NCI-H2227 (cell line): ENCODE measurements around the gene EIF3K.
A peak's percentile ranks its signal among the peaks of the same experiment; 100 is the strongest.
"Not testable (repeated sequence)": the region's sequence is repeated elsewhere in the genome, so short reads cannot be mapped to it uniquely, and the experiment has no call there.

ENCODE experiments used
- DNase-seq: peaks from one replicate; lab custom pipeline; 2025; ENCODE audit not compliant: unreplicated experiment; lab: John Stamatoyannopoulos, UW

The EIF3K gene

GRCh38 chr19:38617764-38618589, 1.0 kb upstream of the EIF3K start, which contains the start of gene MAP4K1:
TSS of gene MAP4K1 (minus strand) at chr19:38617953. CDS start at chr19:38617895, 58 bp downstream.
- peak; percentile 90 for DNase-seq

- DNase-seq: no peak
Observed at GRCh38 chr19:38619361-38620174, 580 bp downstream of the EIF3K start.

GRCh38 chr19:38624822-38625221, 5.8 kb downstream of the EIF3K start:
- no peak for DNase-seq

- DNase-seq: no peak
Observed at GRCh38 chr19:38626401-38626800, 7.4 kb downstream of the EIF3K start.

GRCh38 chr19:38629568-38629967, 10.6 kb downstream of the EIF3K start:
- no peak for DNase-seq

DNA sequence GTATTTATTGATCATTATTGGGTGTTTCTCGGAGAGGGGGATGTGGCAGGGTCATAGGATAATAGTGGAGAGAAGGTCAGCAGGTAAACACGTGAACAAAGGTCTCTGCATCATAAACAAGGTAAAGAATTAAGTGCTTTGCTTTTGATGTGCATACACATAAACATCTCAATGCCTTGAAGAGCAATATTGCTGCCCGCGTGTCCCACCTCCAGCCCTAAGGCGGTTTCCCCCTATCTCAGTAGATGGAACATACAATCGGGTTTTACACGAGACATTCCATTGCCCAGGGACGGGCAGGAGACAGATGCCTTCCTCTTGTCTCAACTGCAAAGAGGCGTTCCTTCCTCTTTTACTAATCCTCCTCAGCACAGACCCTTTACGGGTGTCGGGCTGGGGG, 12.3 kb downstream of the EIF3K start:
- not testable (repeated sequence) for DNase-seq

DNA sequence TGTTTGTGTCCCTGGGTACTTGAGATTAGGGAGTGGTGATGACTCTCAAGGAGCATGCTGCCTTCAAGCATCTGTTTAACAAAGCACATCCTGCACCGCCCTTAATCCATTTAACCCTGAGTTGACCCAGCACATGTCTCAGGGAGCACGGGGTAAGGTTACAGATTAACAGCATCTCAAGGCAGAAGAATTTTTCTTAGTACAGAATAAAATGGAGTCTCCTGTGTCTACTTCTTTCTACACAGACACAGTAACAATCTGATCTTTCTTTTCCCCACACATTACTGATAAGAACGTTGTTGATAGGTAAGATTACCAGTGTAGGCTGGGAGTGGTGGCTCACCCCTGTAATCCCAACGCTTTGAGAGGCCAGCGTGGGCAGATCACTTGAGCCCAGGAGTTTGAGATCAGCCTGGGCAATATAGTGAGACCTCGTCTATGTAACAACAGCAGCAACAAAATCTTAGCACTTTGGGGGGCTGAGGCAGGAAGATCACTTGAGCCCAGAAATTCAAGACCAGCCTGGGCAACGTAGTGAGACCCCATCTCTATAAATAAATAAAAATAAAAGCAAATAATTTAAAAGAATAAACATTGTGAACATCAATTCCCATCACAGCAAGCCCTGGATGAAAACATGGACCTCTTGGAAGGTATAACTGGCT, 13.0 kb downstream of the EIF3K start:
- DNase-seq: not testable (repeated sequence)

DNA sequence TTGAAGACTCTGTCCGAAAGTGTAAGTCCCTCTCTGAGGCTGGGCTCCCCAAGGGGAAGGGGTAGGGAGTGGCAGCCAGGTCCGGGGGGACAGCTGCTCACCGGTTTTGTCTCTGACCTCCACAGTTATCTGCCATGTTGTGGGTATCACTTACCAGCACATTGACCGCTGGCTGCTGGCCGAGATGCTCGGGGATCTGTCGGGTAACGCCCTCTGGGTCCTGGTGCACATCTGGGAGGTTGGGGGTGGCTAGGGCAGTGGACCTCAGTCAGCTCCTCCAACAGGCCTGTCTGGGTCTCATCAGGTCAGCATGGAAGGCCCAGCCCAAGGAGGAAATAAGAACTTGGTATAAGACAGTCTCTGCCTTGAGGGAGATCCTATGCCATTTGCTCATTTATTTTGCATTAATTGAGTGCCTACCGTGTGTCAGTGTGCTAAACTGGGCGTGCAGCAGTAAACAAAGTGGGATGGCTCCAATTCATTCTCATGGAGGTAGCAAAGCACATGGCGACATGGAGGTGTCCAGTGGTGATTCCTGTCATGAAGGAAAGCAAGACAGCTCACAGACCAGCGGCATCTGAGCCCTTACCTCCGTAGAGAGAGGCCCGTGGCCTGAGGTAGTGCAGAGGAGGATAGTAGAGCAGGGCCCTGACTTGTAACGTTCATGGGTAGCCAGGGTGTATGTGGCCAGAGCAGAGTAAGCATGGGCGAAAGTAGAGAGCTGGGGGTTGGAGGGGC, 13.7 kb downstream of the EIF3K start:
- DNase-seq: no peak

GRCh38 chr19:38634757-38635482, 15.9 kb downstream of the EIF3K start:
- peak; percentile 97 for DNase-seq

GRCh38 chr19:38635483-38636399, 16.8 kb downstream of the EIF3K start:
- DNase-seq: no peak

- DNase-seq: no peak
Observed at GRCh38 chr19:38638461-38638860, 19.5 kb downstream of the EIF3K start.

GRCh38 chr19:38639679-38640078, 20.7 kb downstream of the EIF3K start:
- DNase-seq: no peak

- DNase-seq: no peak
Observed at GRCh38 chr19:38640368-38640767, 21.4 kb downstream of the EIF3K start.

DNA sequence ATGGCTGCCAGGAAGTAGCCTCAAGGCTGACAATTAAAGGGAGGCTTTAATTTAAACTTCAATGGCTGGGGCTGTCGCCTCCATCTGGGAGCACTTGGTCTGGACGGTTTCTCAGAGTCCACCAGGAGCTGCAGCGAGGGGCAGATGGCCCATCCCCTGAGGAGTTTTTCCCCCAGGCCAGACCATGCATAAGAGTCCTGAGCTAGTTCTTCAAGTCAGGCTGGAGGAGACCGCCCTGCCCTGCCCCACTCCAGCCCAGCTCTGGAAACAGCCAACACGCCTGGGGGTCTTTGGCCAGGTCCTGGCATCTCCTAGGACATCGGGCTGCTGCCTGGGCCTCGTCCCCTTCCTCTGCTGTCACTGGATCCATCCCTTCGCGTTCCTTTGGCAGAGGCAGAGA, 23.2 kb downstream of the EIF3K start:
- DNase-seq: no peak

DNA sequence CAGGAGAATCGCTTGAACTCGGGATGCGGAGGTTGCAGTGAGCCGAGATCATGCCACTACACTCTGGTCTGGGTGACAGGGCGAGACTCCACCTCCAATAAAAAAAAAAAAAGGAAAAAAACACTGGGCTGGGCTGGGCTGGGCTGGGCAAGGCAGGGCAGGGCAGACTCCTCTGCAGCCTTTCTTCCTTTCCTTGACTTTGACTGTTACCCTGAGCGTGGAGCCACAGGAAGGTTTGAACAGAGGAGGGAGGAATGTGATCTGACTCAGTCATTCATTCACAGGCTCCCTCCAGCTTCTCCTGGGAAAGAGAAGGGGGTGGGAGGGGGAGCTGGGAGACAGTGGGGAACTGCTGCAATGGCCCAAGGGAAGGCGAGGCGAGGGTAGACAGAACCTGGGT, 25.7 kb downstream of the EIF3K start:
- DNase-seq: no peak

- peak; percentile 100 for DNase-seq
Observed at GRCh38 chr19:38647368-38647965, 28.5 kb downstream of the EIF3K start, which contains the start of gene ACTN4. TSS of gene ACTN4 (plus strand) at chr19:38647649. CDS start at chr19:38647746, 97 bp downstream.

DNA sequence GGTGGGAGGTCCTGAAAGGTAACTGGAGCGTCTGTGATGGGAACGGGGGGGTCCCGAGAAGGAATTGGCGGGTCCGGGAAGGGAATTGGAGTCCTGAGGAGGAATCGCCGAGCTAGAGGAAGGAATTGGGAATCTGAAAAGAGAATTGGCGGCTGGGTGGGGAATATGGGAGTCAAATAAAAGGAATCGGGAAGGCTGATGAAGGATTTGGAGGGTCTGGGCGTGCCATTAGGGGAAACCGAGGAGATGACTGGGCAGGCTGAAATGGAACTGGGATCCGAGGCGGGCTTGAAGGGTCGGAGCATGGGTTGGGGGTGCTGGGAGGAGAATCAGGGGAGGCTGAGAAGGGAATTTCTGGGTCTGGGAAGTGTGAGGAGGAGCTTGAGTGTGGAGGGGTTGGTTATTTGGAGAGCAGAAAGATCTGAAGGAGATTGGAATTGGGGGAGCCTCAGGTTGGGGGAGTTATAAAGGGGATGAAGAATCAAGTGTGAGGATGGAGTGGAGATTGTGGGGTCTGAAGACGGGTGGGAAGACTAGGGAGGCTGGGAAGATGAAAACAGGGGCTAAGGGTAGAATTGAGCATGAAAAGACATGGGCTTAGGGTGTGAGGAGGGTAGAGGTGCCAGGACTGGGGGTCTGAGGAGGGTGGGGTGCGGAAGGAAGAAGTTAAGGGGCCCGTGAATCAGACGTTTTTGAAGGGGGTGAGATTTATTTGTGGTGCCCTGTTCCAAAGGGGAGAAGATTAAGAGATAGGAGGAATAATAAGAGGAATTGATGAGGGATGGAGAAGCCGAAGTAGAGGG, 29.2 kb downstream of the EIF3K start:
- peak; percentile 85 for DNase-seq
